GM23338 (cell line): ENCODE measurements around the gene TTC8. TPM values are rescaled to one million over a fixed set of nuclear protein-coding genes. Genes with fewer than 3 reads are reported as not detected.

Experiments
- ATAC-seq: fragments of 200-7000 bp; cut with Tn5 transposase; 3 replicates; pipeline ENCODE4 v1.9.1; 2020
- DNase-seq: peaks from one replicate; pipeline ENCODE4 v3.0.0-alpha.2; 2015; ENCODE audit warnings: low spot score
- H2AFZ ChIP-seq: fragments of 200-600 bp; sonication (generic); 2 replicates; pipeline ENCODE4 v1.8.0; 2016; ENCODE audit warnings: antibody characterized with exemption, mild to moderate bottlenecking, moderate library complexity
- H3F3A ChIP-seq: fragments of 200-600 bp; sonication (generic); replicated peaks from 2 replicates; pipeline ENCODE4 v1.8.0; 2017; ENCODE audit warnings: antibody characterized with exemption, mixed run types, low read depth
- H3K27ac ChIP-seq: fragments of 200-600 bp; sonication (generic); 2 replicates; pipeline ENCODE4 v1.6.1; 2016; ENCODE audit warnings: low read depth
- H3K27me3 ChIP-seq: fragments of 200-600 bp; sonication (generic); 2 replicates; pipeline ENCODE4 v1.8.0; 2016; ENCODE audit warnings: mild to moderate bottlenecking, mixed run types, moderate library complexity; ENCODE audit not compliant: insufficient read depth
- H3K36me3 ChIP-seq: fragments of 200-600 bp; sonication (generic); 2 replicates; pipeline ENCODE4 v1.8.0; 2016; ENCODE audit warnings: mild to moderate bottlenecking; ENCODE audit not compliant: insufficient read depth
- H3K4me1 ChIP-seq: fragments of 200-600 bp; sonication (generic); 2 replicates; pipeline ENCODE4 v1.8.0; 2016; ENCODE audit warnings: mild to moderate bottlenecking, moderate library complexity; ENCODE audit not compliant: insufficient read depth
- H3K4me2 ChIP-seq: fragments of 200-600 bp; sonication (generic); 2 replicates; pipeline ENCODE4 v1.7.1; 2017; ENCODE audit warnings: mixed run types
- H3K4me3 ChIP-seq: fragments of 200-600 bp; sonication (generic); 2 replicates; pipeline ENCODE4 v1.6.1; 2016; ENCODE audit warnings: mixed run types
- H3K79me2 ChIP-seq: fragments of 200-600 bp; sonication (generic); replicated peaks from 2 replicates; pipeline ENCODE4 v1.8.0; 2017; ENCODE audit warnings: mild to moderate bottlenecking; ENCODE audit not compliant: insufficient read depth
- H3K9me2 ChIP-seq: fragments of 200-600 bp; sonication (generic); 2 replicates; pipeline ENCODE4 v1.8.0; 2017; ENCODE audit not compliant: insufficient read depth
- H4K20me1 ChIP-seq: fragments of 200-600 bp; sonication (generic); replicated peaks from 2 replicates; pipeline ENCODE4 v1.8.0; 2017; ENCODE audit warnings: mild to moderate bottlenecking; ENCODE audit not compliant: insufficient read depth
- H3K27ac Mint-ChIP-seq: 2 replicates; pipeline ENCODE4 v1.8.0; 2020; ENCODE audit warnings: inconsistent platforms, mild to moderate bottlenecking, moderate library complexity, mixed read lengths
- H3K27me3 Mint-ChIP-seq: 3 replicates; pipeline ENCODE4 v1.8.0; 2022; ENCODE audit warnings: low read depth, mild to moderate bottlenecking, moderate library complexity, mixed read lengths, inconsistent platforms; ENCODE audit not compliant: insufficient read depth, poor library complexity
- H3K36me3 Mint-ChIP-seq: 3 replicates; pipeline ENCODE4 v1.8.0; 2021; ENCODE audit warnings: low read depth, mild to moderate bottlenecking, inconsistent platforms, moderate library complexity, mixed read lengths
- H3K4me1 Mint-ChIP-seq: 3 replicates; pipeline ENCODE4 v1.8.0; 2020; ENCODE audit warnings: mild to moderate bottlenecking, inconsistent platforms, mixed read lengths
- H3K4me3 Mint-ChIP-seq: 3 replicates; pipeline ENCODE4 v1.8.0; 2021; ENCODE audit warnings: moderate library complexity, mild to moderate bottlenecking, inconsistent platforms, mixed read lengths
- H3K9me3 Mint-ChIP-seq: 3 replicates; pipeline ENCODE4 v1.8.0; 2020; ENCODE audit warnings: moderate library complexity, mild to moderate bottlenecking, inconsistent platforms, mixed read lengths
- CREB1 ChIP-seq: fragments of 250-450 bp; sonication (Bioruptor Pico); IDR thresholded peaks from 2 replicates; pipeline ENCODE4 v1.5.0; 2020; ENCODE audit warnings: low read depth, mild to moderate bottlenecking, moderate library complexity
- EZH2 ChIP-seq: fragments of 200-600 bp; sonication (generic); IDR thresholded peaks from one replicate; pipeline ENCODE4 v1.8.0; 2017; ENCODE audit warnings: antibody characterized with exemption, mild to moderate bottlenecking, low read depth; ENCODE audit not compliant: unreplicated experiment
- EZH2phosphoT487 ChIP-seq: fragments of 200-600 bp; sonication (generic); IDR thresholded peaks from one replicate; pipeline ENCODE4 v1.8.1; 2018; ENCODE audit warnings: antibody characterized with exemption; ENCODE audit not compliant: unreplicated experiment
- JUNB ChIP-seq: IDR thresholded peaks from one replicate; pipeline ENCODE4 v1.6.1; 2016; ENCODE audit warnings: antibody characterized with exemption; ENCODE audit not compliant: unreplicated experiment
- NANOG ChIP-seq: IDR thresholded peaks from 2 replicates; pipeline ENCODE4 v1.6.1; 2016; ENCODE audit warnings: antibody characterized with exemption, borderline replicate concordance
- POLR2AphosphoS5 ChIP-seq: IDR thresholded peaks from 2 replicates; pipeline ENCODE4 v1.6.1; 2016; ENCODE audit warnings: antibody characterized with exemption, low read depth
- STAT1 ChIP-seq: IDR thresholded peaks from one replicate; pipeline ENCODE4 v1.6.1; 2016; ENCODE audit warnings: antibody characterized with exemption; ENCODE audit not compliant: unreplicated experiment
- ZNF114 ChIP-seq: fragments of 250-450 bp; sonication (Bioruptor Pico); IDR thresholded peaks from 2 replicates; pipeline ENCODE4 v1.5.0; 2020; ENCODE audit warnings: mild to moderate bottlenecking, moderate library complexity
- ZNF331 ChIP-seq: fragments of 250-450 bp; sonication (Bioruptor Pico); IDR thresholded peaks from 2 replicates; pipeline ENCODE4 v1.5.0; 2020; ENCODE audit warnings: low read depth, mild to moderate bottlenecking, moderate library complexity
- polyA plus RNA-seq: library from polyadenylated mRNA; unstranded; fragments of >200 nt; fragmentation: Nextera tagmentation; extraction: Ambion mirVana; gene quantifications from 2 replicates; pipeline ENCODE4 v1.2.1, GENCODE V29; 2016
- total RNA-seq: library from RNA; depleted of rRNA; stranded (reverse); fragments of >200 nt; shearing (Covaris generic); gene quantifications from 2 replicates; pipeline ENCODE4 v1.2.3, GENCODE V29; 2014
- TF ChIP-seq, protein P1 (sequence below), 2 experiments: fragments of 200-600 bp in 1 of 2; sonication (generic) in 1 of 2; conservative IDR thresholded peaks; 2 replicates each; pipeline versions ENCODE4 v1.5.1 to v1.6.1; 2016 to 2017; ENCODE audit warnings: antibody characterized with exemption in 2 of 2, low read depth in 2 of 2, mild to moderate bottlenecking in 2 of 2, moderate library complexity in 1 of 2
- TF ChIP-seq, protein P2 (sequence below): IDR thresholded peaks from 2 replicates; pipeline ENCODE4 v1.6.1; 2016; ENCODE audit warnings: antibody characterized with exemption
- TF ChIP-seq, protein P3 (sequence below): fragments of 250-450 bp; sonication (Bioruptor Pico); IDR thresholded peaks from 2 replicates; pipeline ENCODE4 v1.5.0; 2020; ENCODE audit warnings: mild to moderate bottlenecking, moderate library complexity

The TTC8 gene
- total and polyA plus RNA-seq, 2 experiments from 2014 or later, result 7.5 to 10.5 TPM

DNA sequence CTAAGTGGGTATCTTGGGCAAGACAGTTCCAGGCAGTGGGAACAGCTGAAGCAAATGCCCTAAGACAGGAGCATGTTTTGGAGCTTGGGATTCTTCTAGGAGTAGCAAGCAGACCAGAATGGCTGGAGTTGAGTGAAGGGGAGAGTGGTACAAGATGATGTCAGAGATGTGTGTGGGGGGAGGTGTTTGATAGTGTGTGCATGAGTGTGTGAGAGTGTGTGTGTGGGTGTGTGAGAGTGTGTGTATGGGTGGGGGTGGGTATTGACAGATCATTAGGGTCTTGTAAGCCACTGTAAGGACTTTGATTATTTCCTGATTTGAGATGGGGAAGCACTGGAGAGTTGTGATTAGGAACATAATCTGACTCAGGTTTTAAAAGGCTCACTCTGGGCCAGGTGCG is 78.4 kb downstream of the TTC8 start (continued):
- TF ChIP-seq, protein P1, sequence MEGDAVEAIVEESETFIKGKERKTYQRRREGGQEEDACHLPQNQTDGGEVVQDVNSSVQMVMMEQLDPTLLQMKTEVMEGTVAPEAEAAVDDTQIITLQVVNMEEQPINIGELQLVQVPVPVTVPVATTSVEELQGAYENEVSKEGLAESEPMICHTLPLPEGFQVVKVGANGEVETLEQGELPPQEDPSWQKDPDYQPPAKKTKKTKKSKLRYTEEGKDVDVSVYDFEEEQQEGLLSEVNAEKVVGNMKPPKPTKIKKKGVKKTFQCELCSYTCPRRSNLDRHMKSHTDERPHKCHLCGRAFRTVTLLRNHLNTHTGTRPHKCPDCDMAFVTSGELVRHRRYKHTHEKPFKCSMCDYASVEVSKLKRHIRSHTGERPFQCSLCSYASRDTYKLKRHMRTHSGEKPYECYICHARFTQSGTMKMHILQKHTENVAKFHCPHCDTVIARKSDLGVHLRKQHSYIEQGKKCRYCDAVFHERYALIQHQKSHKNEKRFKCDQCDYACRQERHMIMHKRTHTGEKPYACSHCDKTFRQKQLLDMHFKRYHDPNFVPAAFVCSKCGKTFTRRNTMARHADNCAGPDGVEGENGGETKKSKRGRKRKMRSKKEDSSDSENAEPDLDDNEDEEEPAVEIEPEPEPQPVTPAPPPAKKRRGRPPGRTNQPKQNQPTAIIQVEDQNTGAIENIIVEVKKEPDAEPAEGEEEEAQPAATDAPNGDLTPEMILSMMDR (conservative IDR thresholded peaks at IDR 0.05; ENCODE audit: low read depth in 2 of 2), result no peak
- TF ChIP-seq, protein P2, sequence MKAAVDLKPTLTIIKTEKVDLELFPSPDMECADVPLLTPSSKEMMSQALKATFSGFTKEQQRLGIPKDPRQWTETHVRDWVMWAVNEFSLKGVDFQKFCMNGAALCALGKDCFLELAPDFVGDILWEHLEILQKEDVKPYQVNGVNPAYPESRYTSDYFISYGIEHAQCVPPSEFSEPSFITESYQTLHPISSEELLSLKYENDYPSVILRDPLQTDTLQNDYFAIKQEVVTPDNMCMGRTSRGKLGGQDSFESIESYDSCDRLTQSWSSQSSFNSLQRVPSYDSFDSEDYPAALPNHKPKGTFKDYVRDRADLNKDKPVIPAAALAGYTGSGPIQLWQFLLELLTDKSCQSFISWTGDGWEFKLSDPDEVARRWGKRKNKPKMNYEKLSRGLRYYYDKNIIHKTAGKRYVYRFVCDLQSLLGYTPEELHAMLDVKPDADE, result no peak
- no peak for TF ChIP-seq EZH2phosphoT487
- no peak for TF ChIP-seq ZNF114 (CRISPR knock-in tag)
- no peak for TF ChIP-seq STAT1
- no peak for TF ChIP-seq ZNF331 (CRISPR knock-in tag)

DNA sequence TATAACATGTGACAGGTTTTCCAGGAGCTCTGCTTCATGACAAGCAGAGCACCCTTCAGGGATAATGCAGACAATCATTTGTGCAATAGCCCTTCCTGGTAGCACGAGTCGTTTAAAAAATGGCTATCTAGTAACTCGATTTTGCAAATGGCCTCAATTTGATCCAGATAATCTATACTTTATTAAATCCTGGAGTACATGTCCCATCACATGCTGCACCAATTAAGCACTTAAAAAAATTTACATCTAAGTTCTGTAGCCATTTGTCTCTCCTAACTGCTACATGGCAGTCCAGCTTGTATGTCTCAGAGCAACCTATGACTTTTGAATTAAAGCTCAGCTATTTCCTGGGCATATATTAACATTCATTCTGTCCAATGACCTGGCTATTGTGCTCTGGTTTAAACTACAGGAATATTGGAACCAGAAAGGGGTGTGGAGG is 79.8 kb downstream of the TTC8 start:
- no peaks in the 10 kb centered on the region for H3K4me1 Mint-ChIP-seq
- no peak overlapping the region for H3K27ac Mint-ChIP-seq
- no peak overlapping the region for H3K4me3 Mint-ChIP-seq
- peaks cover 14% of the 10 kb centered on the region for H3K9me3 Mint-ChIP-seq
- Histone ChIP-seq H3K79me2 (no peaks in the 10 kb centered on the region), H3K27me3 (no peaks in the 10 kb centered on the region), H3K36me3 (no peaks in the 10 kb centered on the region; the same call in 1 of the 2 replicates), H2AFZ (no peak overlapping the region), H3K27ac (no peak overlapping the region), H4K20me1 (no peaks in the 10 kb centered on the region), H3K4me3 (no peak overlapping the region), H3K9me2 (no peaks in the 10 kb centered on the region), H3F3A (no peaks in the 10 kb centered on the region), H3K4me2 (no peak overlapping the region), H3K4me1 (0 out of 2 replicates have a peak, but pooled peaks cover 6% of the 10 kb centered on the region)
- 0 out of 3 replicates have a peak, but pooled peaks cover 3% of the 10 kb centered on the region for H3K36me3 Mint-ChIP-seq
- no peak for ATAC-seq
- no peaks in the 10 kb centered on the region for H3K27me3 Mint-ChIP-seq
- no peak for DNase-seq
- TF ChIP-seq POLR2AphosphoS5 (no peak), NANOG (no peak), EZH2 (no peak), EZH2phosphoT487 (no peak), CREB1 (CRISPR knock-in tag) (no peak), JUNB (no peak)
- TF ChIP-seq, protein P3, sequence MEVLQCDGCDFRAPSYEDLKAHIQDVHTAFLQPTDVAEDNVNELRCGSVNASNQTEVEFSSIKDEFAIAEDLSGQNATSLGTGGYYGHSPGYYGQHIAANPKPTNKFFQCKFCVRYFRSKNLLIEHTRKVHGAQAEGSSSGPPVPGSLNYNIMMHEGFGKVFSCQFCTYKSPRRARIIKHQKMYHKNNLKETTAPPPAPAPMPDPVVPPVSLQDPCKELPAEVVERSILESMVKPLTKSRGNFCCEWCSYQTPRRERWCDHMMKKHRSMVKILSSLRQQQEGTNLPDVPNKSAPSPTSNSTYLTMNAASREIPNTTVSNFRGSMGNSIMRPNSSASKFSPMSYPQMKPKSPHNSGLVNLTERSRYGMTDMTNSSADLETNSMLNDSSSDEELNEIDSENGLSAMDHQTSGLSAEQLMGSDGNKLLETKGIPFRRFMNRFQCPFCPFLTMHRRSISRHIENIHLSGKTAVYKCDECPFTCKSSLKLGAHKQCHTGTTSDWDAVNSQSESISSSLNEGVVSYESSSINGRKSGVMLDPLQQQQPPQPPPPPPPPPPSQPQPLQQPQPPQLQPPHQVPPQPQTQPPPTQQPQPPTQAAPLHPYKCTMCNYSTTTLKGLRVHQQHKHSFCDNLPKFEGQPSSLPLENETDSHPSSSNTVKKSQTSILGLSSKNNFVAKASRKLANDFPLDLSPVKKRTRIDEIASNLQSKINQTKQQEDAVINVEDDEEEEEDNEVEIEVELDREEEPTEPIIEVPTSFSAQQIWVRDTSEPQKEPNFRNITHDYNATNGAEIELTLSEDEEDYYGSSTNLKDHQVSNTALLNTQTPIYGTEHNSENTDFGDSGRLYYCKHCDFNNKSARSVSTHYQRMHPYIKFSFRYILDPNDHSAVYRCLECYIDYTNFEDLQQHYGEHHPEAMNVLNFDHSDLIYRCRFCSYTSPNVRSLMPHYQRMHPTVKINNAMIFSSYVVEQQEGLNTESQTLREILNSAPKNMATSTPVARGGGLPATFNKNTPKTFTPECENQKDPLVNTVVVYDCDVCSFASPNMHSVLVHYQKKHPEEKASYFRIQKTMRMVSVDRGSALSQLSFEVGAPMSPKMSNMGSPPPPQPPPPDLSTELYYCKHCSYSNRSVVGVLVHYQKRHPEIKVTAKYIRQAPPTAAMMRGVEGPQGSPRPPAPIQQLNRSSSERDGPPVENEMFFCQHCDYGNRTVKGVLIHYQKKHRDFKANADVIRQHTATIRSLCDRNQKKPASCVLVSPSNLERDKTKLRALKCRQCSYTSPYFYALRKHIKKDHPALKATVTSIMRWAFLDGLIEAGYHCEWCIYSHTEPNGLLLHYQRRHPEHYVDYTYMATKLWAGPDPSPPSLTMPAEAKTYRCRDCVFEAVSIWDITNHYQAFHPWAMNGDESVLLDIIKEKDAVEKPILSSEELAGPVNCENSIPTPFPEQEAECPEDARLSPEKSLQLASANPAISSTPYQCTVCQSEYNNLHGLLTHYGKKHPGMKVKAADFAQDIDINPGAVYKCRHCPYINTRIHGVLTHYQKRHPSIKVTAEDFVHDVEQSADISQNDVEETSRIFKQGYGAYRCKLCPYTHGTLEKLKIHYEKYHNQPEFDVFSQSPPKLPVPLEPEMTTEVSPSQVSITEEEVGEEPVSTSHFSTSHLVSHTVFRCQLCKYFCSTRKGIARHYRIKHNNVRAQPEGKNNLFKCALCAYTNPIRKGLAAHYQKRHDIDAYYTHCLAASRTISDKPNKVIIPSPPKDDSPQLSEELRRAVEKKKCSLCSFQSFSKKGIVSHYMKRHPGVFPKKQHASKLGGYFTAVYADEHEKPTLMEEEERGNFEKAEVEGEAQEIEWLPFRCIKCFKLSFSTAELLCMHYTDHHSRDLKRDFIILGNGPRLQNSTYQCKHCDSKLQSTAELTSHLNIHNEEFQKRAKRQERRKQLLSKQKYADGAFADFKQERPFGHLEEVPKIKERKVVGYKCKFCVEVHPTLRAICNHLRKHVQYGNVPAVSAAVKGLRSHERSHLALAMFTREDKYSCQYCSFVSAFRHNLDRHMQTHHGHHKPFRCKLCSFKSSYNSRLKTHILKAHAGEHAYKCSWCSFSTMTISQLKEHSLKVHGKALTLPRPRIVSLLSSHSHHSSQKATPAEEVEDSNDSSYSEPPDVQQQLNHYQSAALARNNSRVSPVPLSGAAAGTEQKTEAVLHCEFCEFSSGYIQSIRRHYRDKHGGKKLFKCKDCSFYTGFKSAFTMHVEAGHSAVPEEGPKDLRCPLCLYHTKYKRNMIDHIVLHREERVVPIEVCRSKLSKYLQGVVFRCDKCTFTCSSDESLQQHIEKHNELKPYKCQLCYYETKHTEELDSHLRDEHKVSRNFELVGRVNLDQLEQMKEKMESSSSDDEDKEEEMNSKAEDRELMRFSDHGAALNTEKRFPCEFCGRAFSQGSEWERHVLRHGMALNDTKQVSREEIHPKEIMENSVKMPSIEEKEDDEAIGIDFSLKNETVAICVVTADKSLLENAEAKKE (CRISPR knock-in tag), result no peak
- TF ChIP-seq, protein P2, result no peak
